DMS114 treated with DMSO at 0.1 percent for 48 hours (cell line): Measurements from ENCODE around the gene BIN1.
"Not testable (repeated sequence)": the region's sequence is repeated elsewhere in the genome, so short reads cannot be mapped to it uniquely, and the experiment has no call there.

Source experiments
- DNase-seq: peaks from one replicate; lab custom pipeline; 2025; ENCODE audit not compliant: unreplicated experiment; lab: John Stamatoyannopoulos, UW

Gene BIN1

GRCh38 chr2:127134833-127135830 lies 28.2 kb upstream of the BIN1 start:
- no peak for DNase-seq

GRCh38 chr2:127134235-127134634 lies 27.3 kb upstream of the BIN1 start:
- DNase-seq, result no peak

GRCh38 chr2:127133793-127134192 lies 26.8 kb upstream of the BIN1 start:
- no peak for DNase-seq

GRCh38 chr2:127130421-127130820 lies 23.5 kb upstream of the BIN1 start:
- DNase-seq, result no peak

GRCh38 chr2:127129937-127130336 lies 23.0 kb upstream of the BIN1 start:
- no peak for DNase-seq

GRCh38 chr2:127128445-127128904 lies 21.5 kb upstream of the BIN1 start:
- no peak for DNase-seq

GRCh38 chr2:127125821-127126220 lies 18.9 kb upstream of the BIN1 start:
- DNase-seq, result no peak

- DNase-seq, result no peak
These were observed 17.5 kb upstream of the BIN1 start for GRCh38 chr2:127124426-127124825.

GRCh38 chr2:127122361-127123027 lies 15.5 kb upstream of the BIN1 start:
- no peak for DNase-seq

- DNase-seq, result no peak
These were observed 14.8 kb upstream of the BIN1 start for GRCh38 chr2:127121776-127122176.

GRCh38 chr2:127121353-127121752 lies 14.4 kb upstream of the BIN1 start:
- no peak for DNase-seq

GRCh38 chr2:127120408-127120807 lies 13.5 kb upstream of the BIN1 start:
- DNase-seq, result not testable (repeated sequence)

GRCh38 chr2:127118467-127118866 lies 11.5 kb upstream of the BIN1 start:
- no peak for DNase-seq

- no peak for DNase-seq
These were observed 11.1 kb upstream of the BIN1 start for GRCh38 chr2:127118038-127118437.

- DNase-seq, result no peak
These were observed 10.6 kb upstream of the BIN1 start for GRCh38 chr2:127117603-127118002.

- DNase-seq, result no peak
These were observed 8.7 kb upstream of the BIN1 start for GRCh38 chr2:127115471-127116199.

GRCh38 chr2:127110985-127111384 lies 4.0 kb upstream of the BIN1 start:
- no peak for DNase-seq

- no peak for DNase-seq
These were observed 1.2 kb upstream of the BIN1 start for GRCh38 chr2:127108090-127108523.

GRCh38 chr2:127107622-127107999 lies 657 bp upstream of the BIN1 start:
- DNase-seq, result peak; percentile 26

GRCh38 chr2:127106457-127106990 lies 430 bp downstream of the BIN1 start:
- DNase-seq, result no peak
